K562 (cell line): ENCODE measurements around the gene DHCR24. TPM values are rescaled to one million over a fixed set of nuclear protein-coding genes. Genes with fewer than 3 reads are reported as not detected.

ENCODE experiments used
- ATAC-seq: fragments of 200-7000 bp; cut with Tn5 transposase; 3 replicates; pipeline ENCODE4 v1.9.1; 2020; ENCODE audit warnings: moderate library complexity
- BruUV-seq: library from RNA; stranded (reverse); fragments of 400-500 nt; replicated peaks from 2 replicates; lab custom pipeline; 2021; lab: Mats Ljungman, UMichigan
- CTCF ChIA-PET: fragments of 300-600 bp; formaldehyde crosslinking; extraction: SDS; loops from one replicate; lab custom pipeline; 2021; ENCODE audit warnings: low intra/inter-chr PET ratio; lab: Yijun Ruan, JAX
- POLR2A ChIA-PET: fragments of 300-600, 350-650 bp; sonication (Branson Sonifier 250); formaldehyde crosslinking; extraction: SDS; loops from one replicate; lab custom pipeline; 2021; ENCODE audit warnings: antibody characterized with exemption, inconsistent platforms; lab: Yijun Ruan, JAX
- DNase-seq, 4 experiments: peaks; one replicate each; pipeline versions ENCODE4 v3.0.0 to v3.0.0-alpha.2; 2011 to 2018; ENCODE audit warnings: low spot score in 3 of 4, mixed read lengths in 3 of 4; ENCODE audit errors: extremely low read depth in 1 of 4
- FAIRE-seq: peaks from 2 replicates; lab custom pipeline; 2011; peaks lifted over from hg19 to GRCh38; lab: Jason Lieb, UNC
- H2AFZ ChIP-seq: 2 replicates; pipeline ENCODE4 v1.6.0; 2011; ENCODE audit warnings: low read depth, low read length, control low read depth, inconsistent platforms
- H3K27ac ChIP-seq: fragments of 200-600 bp; 3 replicates; pipeline ENCODE4 v1.8.0; 2011; ENCODE audit warnings: low read depth, mild to moderate bottlenecking, control low read depth, inconsistent platforms, low read length, moderate library complexity, mixed read lengths; ENCODE audit errors: extremely low read depth
- H3K27me3 ChIP-seq, 2 experiments: fragments of 300-600 bp in 1 of 2; 2 replicates in 1 of 2; 3 replicates in 1 of 2; pipeline versions ENCODE4 v1.6.0 to v1.8.0; 2011; ENCODE audit warnings: inconsistent platforms in 2 of 2, low read length in 2 of 2, mild to moderate bottlenecking in 1 of 2, mixed read lengths in 1 of 2, moderate library complexity in 1 of 2; ENCODE audit not compliant: control insufficient read depth in 2 of 2, insufficient read depth in 2 of 2
- H3K36me3 ChIP-seq: fragments of 300-600 bp; 3 replicates; pipeline ENCODE4 v1.8.0; 2011; ENCODE audit warnings: mild to moderate bottlenecking, low read length, inconsistent platforms; ENCODE audit not compliant: control insufficient read depth, insufficient read depth
- H3K4me1 ChIP-seq, 2 experiments: fragments of 200-600 bp in 1 of 2; replicated peaks in 1 of 2; 2 replicates in 1 of 2; 3 replicates in 1 of 2; pipeline versions ENCODE4 v1.5.1 to v1.8.0; 2011; ENCODE audit warnings: inconsistent platforms in 2 of 2, low read length in 2 of 2, mild to moderate bottlenecking in 1 of 2, mixed read lengths in 1 of 2, moderate library complexity in 1 of 2; ENCODE audit not compliant: control insufficient read depth in 2 of 2, insufficient read depth in 2 of 2
- H3K4me2 ChIP-seq: 2 replicates; pipeline ENCODE4 v1.6.1; 2011; ENCODE audit warnings: low read length, control low read depth, inconsistent platforms, mixed read lengths; ENCODE audit not compliant: insufficient read depth
- H3K4me3 ChIP-seq: fragments of 200-600 bp; sonication (generic), shearing (Covaris generic); 2 replicates; pipeline ENCODE4 v1.5.1; 2016; ENCODE audit warnings: control low read depth, inconsistent platforms
- H3K79me2 ChIP-seq: fragments of 200-600 bp; 3 replicates; pipeline ENCODE4 v1.8.0; 2011; ENCODE audit warnings: low read length, inconsistent platforms; ENCODE audit not compliant: control insufficient read depth, insufficient read depth
- H3K9ac ChIP-seq, 2 experiments: 2 replicates each; pipeline versions ENCODE4 v1.6.0 to v1.6.1; 2011; ENCODE audit warnings: low read depth in 2 of 2, low read length in 2 of 2, control low read depth in 1 of 2, inconsistent platforms in 1 of 2, mild to moderate bottlenecking in 1 of 2, mixed read lengths in 1 of 2; ENCODE audit not compliant: insufficient read depth in 1 of 2
- H3K9me1 ChIP-seq: one replicate; pipeline ENCODE4 v1.6.0; 2011; ENCODE audit warnings: inconsistent platforms, mild to moderate bottlenecking, low read length, moderate library complexity; ENCODE audit not compliant: control insufficient read depth, insufficient read depth
- H3K9me3 ChIP-seq: replicated peaks from 2 replicates; pipeline ENCODE4 v1.5.1; 2011; ENCODE audit warnings: low read depth, low read length, inconsistent platforms; ENCODE audit not compliant: control insufficient read depth, insufficient read depth
- H4K20me1 ChIP-seq: replicated peaks from 2 replicates; pipeline ENCODE4 v1.6.1; 2011; ENCODE audit warnings: low read length, inconsistent platforms, mixed read lengths; ENCODE audit not compliant: control insufficient read depth, insufficient read depth
- LCOR ChIP-seq: sonication (generic); formaldehyde crosslinking; IDR thresholded peaks from 2 replicates; pipeline ENCODE4 v1.8.0; 2022; ENCODE audit warnings: mild to moderate bottlenecking, missing genetic modification reagents
- RBM34 ChIP-seq: fragments of 200-400 bp; formaldehyde crosslinking; IDR thresholded peaks from 2 replicates; pipeline ENCODE4 v1.6.1; 2018; ENCODE audit warnings: low read length, borderline replicate concordance; ENCODE audit not compliant: insufficient read depth
- SUPT5H ChIP-seq: fragments of 450-650 bp; IDR thresholded peaks from 2 replicates; pipeline ENCODE4 v1.6.1; 2016
- ZBTB49 ChIP-seq: sonication (generic); formaldehyde crosslinking; IDR thresholded peaks from 2 replicates; pipeline ENCODE4 v1.8.0; 2022; ENCODE audit warnings: missing genetic modification reagents, mild to moderate bottlenecking, borderline replicate concordance
- ZC3H11A ChIP-seq: IDR thresholded peaks from 2 replicates; pipeline ENCODE4 v1.6.1; 2012; ENCODE audit warnings: low read depth, low read length, improper control_type of control experiment
- ZNF174 ChIP-seq: fragments of 250-450 bp; sonication (Bioruptor Pico); IDR thresholded peaks from 2 replicates; pipeline ENCODE4 v1.4.0; 2020; ENCODE audit warnings: mild to moderate bottlenecking
- ZNF384 ChIP-seq: IDR thresholded peaks from 2 replicates; pipeline ENCODE4 v1.6.1; 2012; ENCODE audit warnings: low read depth, low read length, improper control_type of control experiment
- WGBS: fragments of 100-300 bp; shearing (Covaris generic); methylation state at CpG from one replicate; pipeline ENCODE4 v1.1.6; 2016; ENCODE audit warnings: low coverage, mixed read lengths; ENCODE audit not compliant: insufficient coverage; ENCODE audit errors: missing lambda C conversion rate; 5-methylcytosine and 5-hydroxymethylcytosine counted together
- in situ Hi-C: fragments of 300-500 bp; cut with MboI; formaldehyde crosslinking; loops from 4 replicates; pipeline ENCODE4 v1.15.0; 2018; ENCODE audit warnings: inconsistent platforms, mixed read lengths
- intact Hi-C: fragments of 100-400 bp; cut with micrococcal nuclease; formaldehyde crosslinking; loops from 2 replicates; pipeline ENCODE4 v1.14.2; 2022
- polyA plus RNA-seq, 8 experiments: library from polyadenylated mRNA; depleted of rRNA in 4 of 8; stranded (reverse) in 5 of 8; unstranded in 3 of 8; fragments of >200 nt; fragmentation: Nextera tagmentation in 2 of 8; fragmentation: Illumina TruSeq in 1 of 8; extraction: Ambion mirVana in 2 of 8; extraction: Trizol in 1 of 8; gene quantifications; 2 replicates each; pipeline versions ENCODE4 v1.2.1 to v1.2.3, GENCODE V29; 2011 to 2014; ENCODE audit warnings: inconsistent platforms in 1 of 8, missing spikeins in 1 of 8
- total RNA-seq, 7 experiments: library from RNA; depleted of rRNA in 6 of 7; stranded (reverse); fragments of >200 nt in 6 of 7; fragmentation: Illumina TruSeq in 2 of 7; extraction: Trizol in 2 of 7; gene quantifications; 2 replicates each; pipeline versions ENCODE4 v1.2.1 to v1.2.3, GENCODE V29; 2011 to 2021; ENCODE audit warnings: low replicate concordance in 1 of 7

DHCR24 gene
- total and polyA plus RNA-seq, 9 of the 15 experiments (the other 6 are each of a cell fraction or from before 2014, with no cell fraction given) = 23.4 to 161 (median 79.9) TPM

GRCh38 chr1:54846716-54847284 is 40.2 kb downstream of the DHCR24 start:
- H3K36me3 ChIP-seq = peaks cover 41% of the 10 kb centered on the region; the same call in 2 of the 3 replicates
- peaks cover 3% of the 10 kb centered on the region for H3K9me1 ChIP-seq
- no peak overlapping the region for H3K4me2 ChIP-seq
- H3K27me3 ChIP-seq = no peaks in the 10 kb centered on the region
- WGBS = 85% methylated on average over 9 of the region's 9 CpGs
- POLR2A ChIA-PET = interaction anchor here (1.3 to 2.1 kb wide), 3 partner anchors 9 to 14 kb away, joined by 6 to 7 read pairs (median 6); no protein-coding TSS in a partner anchor
- in situ Hi-C loops = no loop called here
- H3K27ac ChIP-seq = no peak overlapping the region
- no peaks in the 10 kb centered on the region for H3K4me1 ChIP-seq
- peaks cover 16% of the 10 kb centered on the region; the same call in 1 of the 2 replicates for H4K20me1 ChIP-seq
- no TSS peak for BruUV-seq
- FAIRE-seq (no peak), DNase-seq (no peak), ATAC-seq (no peak)
- no peaks in the 10 kb centered on the region for H3K79me2 ChIP-seq
- H3K9ac ChIP-seq = no peak overlapping the region
- H2AFZ ChIP-seq = no peak overlapping the region
- no peak for TF ChIP-seq RBM34
- TF ChIP-seq SUPT5H = 0 out of 2 replicates have a peak, but pooled peaks have one; percentile 24
- TF ChIP-seq ZNF174 (CRISPR knock-in tag) = no peak
- no peak for TF ChIP-seq ZNF384
- no peak for TF ChIP-seq LCOR
- CTCF ChIA-PET = no interaction called here
- intact Hi-C loops = no loop called here
- H3K4me3 ChIP-seq = no peak overlapping the region
- H3K9me3 ChIP-seq = no peaks in the 10 kb centered on the region

- no peaks in the 10 kb centered on the region for H3K9me3 ChIP-seq
- in situ Hi-C loops (no loop called here), intact Hi-C loops (no loop called here)
- H3K9me1 ChIP-seq = peaks cover 3% of the 10 kb centered on the region
- BruUV-seq = no TSS peak
- H3K4me3 ChIP-seq = no peak overlapping the region
- H3K79me2 ChIP-seq = no peaks in the 10 kb centered on the region
- no peak for TF ChIP-seq ZC3H11A
- TF ChIP-seq ZBTB49 (CRISPR knock-in tag) = no peak
- no peaks in the 10 kb centered on the region for H3K27me3 ChIP-seq
- 84% methylated on average over 3 of the region's 3 CpGs for WGBS
- no peak overlapping the region for H3K4me2 ChIP-seq
- DNase-seq (no peak), ATAC-seq (no peak), FAIRE-seq (no peak)
- peaks cover 16% of the 10 kb centered on the region; the same call in 1 of the 2 replicates for H4K20me1 ChIP-seq
- no peaks in the 10 kb centered on the region for H3K4me1 ChIP-seq
- no peak overlapping the region for H3K27ac ChIP-seq
- H3K9ac ChIP-seq = no peak overlapping the region
- ChIA-PET POLR2A (interaction anchor here (0.5 to 0.9 kb wide), 2 partner anchors 8 to 26 kb away, joined by 3 to 4 read pairs; no protein-coding TSS in a partner anchor), CTCF (no interaction called here)
- H3K36me3 ChIP-seq = peaks cover 36% of the 10 kb centered on the region; the same call in 2 of the 3 replicates
- H2AFZ ChIP-seq = no peak overlapping the region
Observed at GRCh38 chr1:54846301-54846700, 40.7 kb downstream of the DHCR24 start.
